GM18858 (cell line): ENCODE measurements around the gene GPR150.

Experiments
- ATAC-seq: cut with Tn5 transposase; IDR thresholded peaks from one replicate; pipeline ENCODE4 v1.9.1; 2021; ENCODE audit not compliant: unreplicated experiment

Gene GPR150

GRCh38 chr5:95620030-95620869 lies at the start of gene GPR150:
GPR150 (plus strand) TSS chr5:95620087; CDS start chr5:95620276, 189 bp downstream.
- ATAC-seq: peak; percentile 45

GRCh38 chr5:95572016-95572415 lies 47.9 kb upstream of the GPR150 start:
- no peak for ATAC-seq

- no peak for ATAC-seq
These were observed 38.3 kb upstream of the GPR150 start for GRCh38 chr5:95581576-95581975.

- no peak for ATAC-seq
These were observed 35.9 kb upstream of the GPR150 start for GRCh38 chr5:95583992-95584391.

GRCh38 chr5:95590880-95591279 lies 29.0 kb upstream of the GPR150 start:
- no peak for ATAC-seq

GRCh38 chr5:95591490-95591901 lies 28.4 kb upstream of the GPR150 start:
- ATAC-seq: peak; percentile 95

- no peak for ATAC-seq
These were observed 24.5 kb upstream of the GPR150 start for GRCh38 chr5:95595289-95595931.

GRCh38 chr5:95599252-95599651 lies 20.6 kb upstream of the GPR150 start:
- no peak for ATAC-seq

GRCh38 chr5:95600557-95600956 lies 19.3 kb upstream of the GPR150 start:
- ATAC-seq: no peak

- ATAC-seq: no peak
These were observed 14.1 kb upstream of the GPR150 start for GRCh38 chr5:95605786-95606185.

- no peak for ATAC-seq
These were observed 13.5 kb upstream of the GPR150 start for GRCh38 chr5:95606419-95606818.

GRCh38 chr5:95609711-95610110 lies 10.2 kb upstream of the GPR150 start:
- no peak for ATAC-seq

GRCh38 chr5:95610546-95610945 lies 9.3 kb upstream of the GPR150 start:
- ATAC-seq: no peak

GRCh38 chr5:95611396-95611795 lies 8.5 kb upstream of the GPR150 start:
- ATAC-seq: no peak

- no peak for ATAC-seq
These were observed 6.4 kb upstream of the GPR150 start for GRCh38 chr5:95613514-95613913.

GRCh38 chr5:95615164-95615467 lies 4.8 kb upstream of the GPR150 start:
- peak; percentile 41 for ATAC-seq

GRCh38 chr5:95617057-95617456 lies 2.8 kb upstream of the GPR150 start:
- peak; percentile 30 for ATAC-seq

- no peak for ATAC-seq
These were observed 791 bp upstream of the GPR150 start for GRCh38 chr5:95619096-95619495.

GRCh38 chr5:95619514-95620029 lies 315 bp upstream of the GPR150 start:
- no peak for ATAC-seq

- ATAC-seq: peak; percentile 24
These were observed 1.3 kb downstream of the GPR150 start for GRCh38 chr5:95620870-95621838.
